H1 (cell line): ENCODE data around the gene TRDN. TPM values are rescaled to one million over a fixed set of nuclear protein-coding genes. Genes with fewer than 3 reads are reported as not detected.

Experiments used
- CTCF ChIA-PET: fragments of 300-600 bp; sonication (Branson Sonifier 250); formaldehyde crosslinking; loops from one replicate; lab custom pipeline; 2021; ENCODE audit not compliant: partially characterized antibody; lab: Charles Lee
- POLR2A ChIA-PET: fragments of 300-600 bp; sonication (Branson Sonifier 250); formaldehyde crosslinking; loops from one replicate; lab custom pipeline; 2021; ENCODE audit warnings: inconsistent platforms; ENCODE audit not compliant: partially characterized antibody; lab: Charles Lee
- DNase-seq, 2 experiments: peaks; one replicate each; pipeline versions ENCODE4 v3.0.0 to v3.0.0-alpha.2; 2010 to 2022; ENCODE audit warnings: low spot score in 2 of 2, low read depth in 1 of 2, mixed read lengths in 1 of 2
- FAIRE-seq: peaks from 2 replicates; lab custom pipeline; 2011; peaks lifted over from hg19 to GRCh38; lab: Jason Lieb, UNC
- H2AFZ ChIP-seq: 2 replicates; pipeline ENCODE4 v1.8.1; 2012; ENCODE audit warnings: low read length, inconsistent platforms
- H2AK5ac ChIP-seq: 2 replicates; pipeline ENCODE4 v1.6.1; 2013; ENCODE audit warnings: low read depth, low read length
- H2BK120ac ChIP-seq: replicated peaks from 2 replicates; pipeline ENCODE3; 2013; ENCODE audit warnings: low read depth, low read length, inconsistent platforms
- H2BK12ac ChIP-seq: 2 replicates; pipeline ENCODE4 v1.6.1; 2013; ENCODE audit warnings: low read depth, low read length
- H2BK15ac ChIP-seq: 2 replicates; pipeline ENCODE4 v1.6.1; 2013; ENCODE audit warnings: low read length
- H2BK20ac ChIP-seq: 2 replicates; pipeline ENCODE4 v1.6.1; 2013; ENCODE audit warnings: low read length
- H2BK5ac ChIP-seq: 2 replicates; pipeline ENCODE4 v1.6.1; 2013; ENCODE audit warnings: low read depth, low read length
- H3K14ac ChIP-seq: 2 replicates; pipeline ENCODE4 v1.6.1; 2013; ENCODE audit warnings: inconsistent platforms; ENCODE audit not compliant: insufficient read length
- H3K18ac ChIP-seq: 2 replicates; pipeline ENCODE4 v1.6.1; 2013; ENCODE audit warnings: low read length; ENCODE audit errors: extremely low read depth
- H3K23ac ChIP-seq: 2 replicates; pipeline ENCODE4 v1.6.1; 2013; ENCODE audit warnings: inconsistent platforms; ENCODE audit not compliant: insufficient read length
- H3K23me2 ChIP-seq: 2 replicates; pipeline ENCODE4 v1.6.1; 2013; ENCODE audit warnings: low read depth, low read length
- H3K27ac ChIP-seq: 2 replicates; pipeline ENCODE4 v1.6.1; 2011; ENCODE audit warnings: low read depth, low read length, inconsistent platforms
- H3K27me3 ChIP-seq, 4 experiments: replicated peaks in 1 of 4; 1 replicate in 1 of 4; 2 replicates in 3 of 4; pipeline versions ENCODE4 v1.6.1 to v1.8.1; 2011 to 2013; ENCODE audit warnings: low read length in 3 of 4, mild to moderate bottlenecking in 3 of 4, inconsistent platforms in 2 of 4, mixed read lengths in 2 of 4, moderate library complexity in 1 of 4; ENCODE audit not compliant: control insufficient read depth in 3 of 4, insufficient read depth in 3 of 4; ENCODE audit errors: extremely low read depth in 1 of 4
- H3K36me3 ChIP-seq, 4 experiments: 2 replicates each; pipeline versions ENCODE4 v1.6.1 to v1.8.1; 2011 to 2013; ENCODE audit warnings: mild to moderate bottlenecking in 4 of 4, low read length in 3 of 4, moderate library complexity in 2 of 4, control low read depth in 1 of 4, inconsistent platforms in 1 of 4; ENCODE audit not compliant: insufficient read depth in 4 of 4, control insufficient read depth in 2 of 4
- H3K4ac ChIP-seq: replicated peaks from 2 replicates; pipeline ENCODE3; 2013; ENCODE audit warnings: low read length, low read depth, mixed read lengths, inconsistent platforms; ENCODE audit not compliant: insufficient read length
- H3K4me1 ChIP-seq, 4 experiments: replicated peaks in 1 of 4; 1 replicate in 1 of 4; 2 replicates in 3 of 4; pipeline versions ENCODE4 v1.6.1 to v1.8.1; 2011 to 2013; ENCODE audit warnings: low read length in 3 of 4, inconsistent platforms in 2 of 4, mixed read lengths in 1 of 4; ENCODE audit not compliant: insufficient read depth in 4 of 4, control insufficient read depth in 3 of 4
- H3K4me2 ChIP-seq, 2 experiments: 2 replicates each; pipeline versions ENCODE4 v1.6.1 to v1.8.1; 2011 to 2013; ENCODE audit warnings: low read depth in 2 of 2, low read length in 2 of 2, control low read depth in 1 of 2, inconsistent platforms in 1 of 2, mild to moderate bottlenecking in 1 of 2; ENCODE audit not compliant: insufficient read depth in 1 of 2
- H3K4me3 ChIP-seq, 4 experiments: fragments of 200-600, 300-600 bp in 1 of 4; sonication (generic), shearing (Covaris generic), sonication (Bioruptor Twin) in 1 of 4; 2 replicates each; pipeline versions ENCODE4 v1.5.1 to v1.8.1; 2011 to 2016; ENCODE audit warnings: low read length in 4 of 4, low read depth in 3 of 4, control low read depth in 2 of 4, inconsistent platforms in 2 of 4, mild to moderate bottlenecking in 2 of 4, mixed read lengths in 1 of 4, moderate library complexity in 1 of 4; ENCODE audit not compliant: insufficient read depth in 2 of 4; ENCODE audit errors: extremely low read depth in 1 of 4
- H3K56ac ChIP-seq: replicated peaks from 2 replicates; pipeline ENCODE3; 2013; ENCODE audit warnings: low read depth, mild to moderate bottlenecking, mixed read lengths, low read length, inconsistent platforms; ENCODE audit not compliant: insufficient read length
- H3K79me1 ChIP-seq: 2 replicates; pipeline ENCODE4 v1.6.1; 2013; ENCODE audit warnings: low read depth, low read length, control low read depth
- H3K79me2 ChIP-seq, 2 experiments: 2 replicates each; pipeline versions ENCODE4 v1.6.1 to v1.8.1; 2012 to 2013; ENCODE audit warnings: low read length in 2 of 2, mild to moderate bottlenecking in 2 of 2, inconsistent platforms in 1 of 2; ENCODE audit not compliant: insufficient read depth in 2 of 2, control insufficient read depth in 1 of 2
- H3K9ac ChIP-seq, 4 experiments: replicated peaks in 1 of 4; 1 replicate in 1 of 4; 2 replicates in 3 of 4; pipeline versions ENCODE4 v1.6.1 to v1.8.1; 2011 to 2013; ENCODE audit warnings: low read depth in 3 of 4, low read length in 3 of 4, control low read depth in 2 of 4, mild to moderate bottlenecking in 2 of 4, moderate library complexity in 2 of 4, inconsistent platforms in 1 of 4; ENCODE audit errors: extremely low read depth in 1 of 4
- H3K9me3 ChIP-seq, 2 experiments: 2 replicates each; pipeline versions ENCODE4 v1.6.1 to v1.8.1; 2012 to 2013; ENCODE audit warnings: mild to moderate bottlenecking in 2 of 2, moderate library complexity in 2 of 2, control low read depth in 1 of 2, inconsistent platforms in 1 of 2, low read depth in 1 of 2, low read length in 1 of 2, mixed read lengths in 1 of 2; ENCODE audit not compliant: insufficient read depth in 2 of 2
- H4K20me1 ChIP-seq, 2 experiments: replicated peaks in 1 of 2; 2 replicates each; pipeline versions ENCODE3 to v1.8.1; 2011 to 2013; ENCODE audit warnings: inconsistent platforms in 2 of 2, low read length in 2 of 2, mild to moderate bottlenecking in 1 of 2; ENCODE audit not compliant: insufficient read depth in 2 of 2, control insufficient read depth in 1 of 2
- H4K5ac ChIP-seq: 2 replicates; pipeline ENCODE4 v1.6.1; 2013; ENCODE audit warnings: low read length, low read depth, mixed read lengths, inconsistent platforms; ENCODE audit not compliant: insufficient read length
- H4K8ac ChIP-seq: 2 replicates; pipeline ENCODE4 v1.8.0; 2013; ENCODE audit warnings: mild to moderate bottlenecking, moderate library complexity, low read length, inconsistent platforms; ENCODE audit not compliant: insufficient read depth; ENCODE audit errors: extremely low read depth
- H4K91ac ChIP-seq: replicated peaks from 2 replicates; pipeline ENCODE3; 2013; ENCODE audit warnings: low read length, mixed read lengths, inconsistent platforms; ENCODE audit not compliant: insufficient read length
- BACH1 ChIP-seq: IDR thresholded peaks from 2 replicates; pipeline ENCODE4 v1.6.1; 2012; ENCODE audit warnings: low read length, improper control_type of control experiment
- CBX5 ChIP-seq: fragments of 300-800, 300-1000 bp; sonication (generic); IDR thresholded peaks from 2 replicates; pipeline ENCODE4 v1.7.1; 2016; ENCODE audit warnings: antibody characterized with exemption, low read length, low read depth
- EZH2 ChIP-seq: fragments of 200-600 bp; sonication (generic); IDR thresholded peaks from 2 replicates; pipeline ENCODE4 v1.7.1; 2012; ENCODE audit warnings: low read depth, mild to moderate bottlenecking, moderate library complexity, low read length, inconsistent platforms; ENCODE audit not compliant: severe bottlenecking
- FOSL1 ChIP-seq: IDR thresholded peaks from 2 replicates; pipeline ENCODE4 v1.6.1; 2011; ENCODE audit warnings: mild to moderate bottlenecking, low read depth, low read length, moderate library complexity; ENCODE audit not compliant: insufficient read depth
- JUN ChIP-seq: IDR thresholded peaks from 2 replicates; pipeline ENCODE4 v1.6.1; 2011; ENCODE audit warnings: low read depth, mild to moderate bottlenecking, improper control_type of control experiment, low read length
- KDM5A ChIP-seq: fragments of 200-600 bp; IDR thresholded peaks from 2 replicates; pipeline ENCODE4 v1.7.1; 2012; ENCODE audit warnings: mild to moderate bottlenecking, low read length, inconsistent platforms, mixed read lengths
- MAFK ChIP-seq: IDR thresholded peaks from 2 replicates; pipeline ENCODE4 v1.6.1; 2012; ENCODE audit warnings: low read depth, mild to moderate bottlenecking, improper control_type of control experiment, low read length
- MAX ChIP-seq: IDR thresholded peaks from 2 replicates; pipeline ENCODE4 v1.6.1; 2012; ENCODE audit warnings: inconsistent platforms
- POLR2A ChIP-seq, 2 experiments: IDR thresholded peaks; 1 replicate in 1 of 2; 2 replicates in 1 of 2; pipeline ENCODE4 v1.6.1; 2011; ENCODE audit warnings: low read depth in 2 of 2, low read length in 2 of 2, mild to moderate bottlenecking in 2 of 2; ENCODE audit errors: control extremely low read depth in 1 of 2
- RAD21 ChIP-seq, 2 experiments: IDR thresholded peaks in 1 of 2; conservative IDR thresholded peaks in 1 of 2; 2 replicates each; pipeline ENCODE4 v1.6.1; 2011; ENCODE audit warnings: low read depth in 2 of 2, low read length in 2 of 2, improper control_type of control experiment in 1 of 2, inconsistent platforms in 1 of 2, mild to moderate bottlenecking in 1 of 2, moderate library complexity in 1 of 2
- RXRA ChIP-seq: IDR thresholded peaks from 2 replicates; pipeline ENCODE4 v1.6.1; 2011; ENCODE audit warnings: low read depth, mild to moderate bottlenecking, low read length, moderate library complexity; ENCODE audit not compliant: insufficient read depth
- SAP30 ChIP-seq: fragments of 300-600 bp; sonication (generic); IDR thresholded peaks from 2 replicates; pipeline ENCODE4 v1.7.1; 2012; ENCODE audit warnings: low read length, moderate library complexity, mild to moderate bottlenecking, inconsistent platforms; ENCODE audit not compliant: insufficient read depth, insufficient replicate concordance
- SIX5 ChIP-seq: IDR thresholded peaks from 2 replicates; pipeline ENCODE4 v1.6.1; 2011; ENCODE audit warnings: mild to moderate bottlenecking, low read depth, low read length
- SP4 ChIP-seq: IDR thresholded peaks from 2 replicates; pipeline ENCODE4 v1.6.1; 2012; ENCODE audit warnings: low read length, inconsistent platforms
- WGBS, 2 experiments: shearing (Covaris generic) in 1 of 2; methylation state at CpG; one replicate each; pipeline versions ENCODE4 v1.1.6 to v1.1.7; 2013 to 2015; ENCODE audit warnings: low lambda C conversion rate in 2 of 2, mixed read lengths in 2 of 2, inconsistent platforms in 1 of 2, low coverage in 1 of 2, missing lambda C conversion rate in 1 of 2; ENCODE audit not compliant: insufficient replicate concordance in 2 of 2, insufficient coverage in 1 of 2, insufficient read length in 1 of 2; ENCODE audit errors: extremely low coverage in 1 of 2, missing lambda C conversion rate in 1 of 2; 5-methylcytosine and 5-hydroxymethylcytosine counted together
- polyA plus RNA-seq, 7 experiments: library from polyadenylated mRNA; depleted of rRNA in 3 of 7; stranded (reverse) in 5 of 7; unstranded in 2 of 7; fragments of >200 nt in 5 of 7; fragments of 200-250 nt in 2 of 7; gene quantifications; 1 replicate in 5 of 7; 2 replicates in 1 of 7; 4 replicates in 1 of 7; pipeline versions ENCODE4 v1.2.1 to v1.2.3, GENCODE V29; 2011 to 2013; ENCODE audit warnings: missing spikeins in 2 of 7, mixed read lengths in 2 of 7
- total RNA-seq: library from RNA; stranded (reverse); fragmentation: NEBNext Ultra II Directional; extraction: Animal tissue kit (Norgen Biotek cat#: 25700); gene quantifications from 2 replicates; pipeline ENCODE4 v1.2.1, GENCODE V29; 2021

The TRDN gene
- total and polyA plus RNA-seq, 2 of the 8 experiments (the other 6 are each of a cell fraction or from before 2014, with no cell fraction given) = 1.6 to 41.6 TPM

DNA sequence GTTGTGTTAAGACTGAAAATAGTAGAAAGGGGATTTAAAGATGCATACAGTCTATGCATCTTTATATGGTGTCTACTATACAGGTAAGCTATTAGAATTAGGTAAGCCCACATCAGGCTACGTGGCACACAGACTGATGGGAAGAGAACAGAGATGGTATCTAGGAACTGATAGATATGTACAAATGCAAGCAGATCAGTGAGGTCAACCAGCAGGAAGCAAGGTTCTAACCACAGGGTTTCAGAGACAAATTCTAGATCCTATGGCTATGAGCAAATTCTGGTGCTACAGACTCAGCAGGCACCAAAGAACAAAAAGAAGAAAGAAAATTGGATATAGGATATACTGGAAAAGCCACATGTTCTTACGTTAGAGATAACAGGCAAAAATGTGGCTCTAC lies 110.6 kb downstream of the TRDN start:
- H3K56ac ChIP-seq = no peak overlapping the region
- no peak overlapping the region for H3K4me2 ChIP-seq
- H3K36me3 ChIP-seq = peaks cover 0 to 5% (median 0%) of the 10 kb centered on the region in 4 experiments; a peak in 1 of 8 replicates
- H4K20me1 ChIP-seq = no peaks in the 10 kb centered on the region
- H3K14ac ChIP-seq = no peak overlapping the region
- no peak overlapping the region for H2AFZ ChIP-seq
- ChIA-PET CTCF (no interaction called here), POLR2A (no interaction called here)
- no peak overlapping the region for H3K27ac ChIP-seq
- H3K4me1 ChIP-seq = no peaks in the 10 kb centered on the region
- no peak for TF ChIP-seq RAD21 (IDR thresholded peaks at IDR 0.05 in 1 of 2, conservative IDR thresholded peaks at IDR 0.05 in 1 of 2; ENCODE audit: low read depth in 2 of 2, low read length in 2 of 2)
- no peak for TF ChIP-seq EZH2
- no peak for TF ChIP-seq MAX
- no peak for TF ChIP-seq POLR2A (IDR thresholded peaks at IDR 0.05; ENCODE audit: control extremely low read depth in 1 of 2, low read depth in 2 of 2, low read length in 2 of 2)
- TF ChIP-seq SAP30 = no peak
- TF ChIP-seq JUN = no peak
- TF ChIP-seq SP4 = no peak
- no peak for TF ChIP-seq BACH1
- no peak for TF ChIP-seq CBX5
- no peak for TF ChIP-seq KDM5A
- no peak for TF ChIP-seq MAFK
- no peak for TF ChIP-seq RXRA
- TF ChIP-seq SIX5 = no peak
- TF ChIP-seq FOSL1 = no peak
- TF ChIP-seq, all 59 proteins: peak for 0
- no peak overlapping the region for H4K5ac ChIP-seq
- no peak overlapping the region for H3K23ac ChIP-seq
- H2AK5ac ChIP-seq = no peak overlapping the region
- WGBS, 2 experiments = 91% methylated on average over 2 of the region's 2 CpGs; no CpG with 5 or more reads in 1 of the 2 experiments
- H3K4ac ChIP-seq = no peak overlapping the region
- no peaks in the 10 kb centered on the region; a peak in 1 of 4 replicates for H3K9me3 ChIP-seq
- H2BK5ac ChIP-seq = no peak overlapping the region
- no peak overlapping the region for H2BK15ac ChIP-seq
- H4K91ac ChIP-seq = no peak overlapping the region
- no peak overlapping the region for H3K9ac ChIP-seq
- no peaks in the 10 kb centered on the region for H3K27me3 ChIP-seq
- H2BK20ac ChIP-seq = no peak overlapping the region
- H3K23me2 ChIP-seq = no peaks in the 10 kb centered on the region
- H3K79me1 ChIP-seq = no peaks in the 10 kb centered on the region
- no peak overlapping the region for H2BK120ac ChIP-seq
- H2BK12ac ChIP-seq = no peak overlapping the region
- H3K79me2 ChIP-seq = no peaks in the 10 kb centered on the region
- no peak for FAIRE-seq
- H3K4me3 ChIP-seq = no peak overlapping the region
- no peak overlapping the region for H3K18ac ChIP-seq
- no peak overlapping the region for H4K8ac ChIP-seq
- DNase-seq = no peak
